WTC11 (cell line): ENCODE measurements around the gene PPM1E.

Source experiments
- ELF4 ChIP-seq: sonication (generic); formaldehyde crosslinking; IDR thresholded peaks from 2 replicates; pipeline ENCODE4 v1.8.1; 2022; ENCODE audit warnings: low read depth, mild to moderate bottlenecking, moderate library complexity, missing genetic modification reagents
- IRF2 ChIP-seq: sonication (generic); formaldehyde crosslinking; IDR thresholded peaks from 2 replicates; pipeline ENCODE4 v1.8.0; 2022; ENCODE audit warnings: low read depth, missing genetic modification reagents, borderline replicate concordance
- JUN ChIP-seq: sonication (generic); formaldehyde crosslinking; IDR thresholded peaks from 2 replicates; pipeline ENCODE4 v1.8.0; 2023; ENCODE audit warnings: mild to moderate bottlenecking, missing genetic modification reagents
- NR2C2 ChIP-seq: sonication (generic); formaldehyde crosslinking; IDR thresholded peaks from 2 replicates; pipeline ENCODE4 v1.8.0; 2022; ENCODE audit warnings: mild to moderate bottlenecking, missing genetic modification reagents
- TEAD4 ChIP-seq: sonication (generic); formaldehyde crosslinking; IDR thresholded peaks from 2 replicates; pipeline ENCODE4 v1.8.0; 2022; ENCODE audit warnings: mild to moderate bottlenecking, missing genetic modification reagents
- ZNF263 ChIP-seq: sonication (generic); formaldehyde crosslinking; IDR thresholded peaks from 2 replicates; pipeline ENCODE4 v1.8.1; 2022; ENCODE audit warnings: low read depth, mild to moderate bottlenecking, moderate library complexity, missing genetic modification reagents
- TF ChIP-seq, protein P1 (sequence below): sonication (generic); formaldehyde crosslinking; IDR thresholded peaks from 2 replicates; pipeline ENCODE4 v1.8.0; 2022; ENCODE audit warnings: mild to moderate bottlenecking, missing genetic modification reagents
- TF ChIP-seq, protein P2 (sequence below): fragments of 200-600 bp; IDR thresholded peaks from 2 replicates; pipeline ENCODE4 v1.8.0; 2022; ENCODE audit warnings: antibody characterized with exemption
- TF ChIP-seq, protein P3 (sequence below): sonication (generic); formaldehyde crosslinking; IDR thresholded peaks from 2 replicates; pipeline ENCODE4 v1.8.0; 2022; ENCODE audit warnings: mild to moderate bottlenecking, missing genetic modification reagents
- TF ChIP-seq, protein P4 (sequence below): sonication (generic); formaldehyde crosslinking; IDR thresholded peaks from 2 replicates; pipeline ENCODE4 v1.8.1; 2022; ENCODE audit warnings: mild to moderate bottlenecking, moderate library complexity, missing genetic modification reagents

DNA sequence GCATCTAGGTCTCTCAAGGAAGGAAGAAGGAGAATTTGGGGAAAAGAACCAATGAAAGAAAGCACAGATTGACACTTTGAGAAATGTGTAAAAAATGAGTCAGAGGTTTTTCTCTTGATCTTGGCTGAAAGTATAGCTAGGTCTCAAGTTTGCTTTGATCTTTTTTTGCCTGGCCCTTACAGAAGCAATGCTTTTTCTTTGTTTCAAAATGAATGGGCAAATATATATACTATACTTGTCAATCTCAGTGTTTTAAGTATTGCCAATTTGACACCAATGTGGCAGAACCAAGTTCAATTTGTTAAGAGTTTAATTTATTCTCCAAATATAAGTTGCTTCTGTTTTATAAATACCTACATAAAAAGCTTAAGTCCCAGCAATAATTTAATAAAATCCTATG, 119.6 kb downstream of the PPM1E start:
- TF ChIP-seq IRF2 (CRISPR knock-in tag), result no peak
- TF ChIP-seq, protein P1, sequence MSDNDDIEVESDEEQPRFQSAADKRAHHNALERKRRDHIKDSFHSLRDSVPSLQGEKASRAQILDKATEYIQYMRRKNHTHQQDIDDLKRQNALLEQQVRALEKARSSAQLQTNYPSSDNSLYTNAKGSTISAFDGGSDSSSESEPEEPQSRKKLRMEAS (CRISPR knock-in tag), result no peak
- TF ChIP-seq, protein P2, sequence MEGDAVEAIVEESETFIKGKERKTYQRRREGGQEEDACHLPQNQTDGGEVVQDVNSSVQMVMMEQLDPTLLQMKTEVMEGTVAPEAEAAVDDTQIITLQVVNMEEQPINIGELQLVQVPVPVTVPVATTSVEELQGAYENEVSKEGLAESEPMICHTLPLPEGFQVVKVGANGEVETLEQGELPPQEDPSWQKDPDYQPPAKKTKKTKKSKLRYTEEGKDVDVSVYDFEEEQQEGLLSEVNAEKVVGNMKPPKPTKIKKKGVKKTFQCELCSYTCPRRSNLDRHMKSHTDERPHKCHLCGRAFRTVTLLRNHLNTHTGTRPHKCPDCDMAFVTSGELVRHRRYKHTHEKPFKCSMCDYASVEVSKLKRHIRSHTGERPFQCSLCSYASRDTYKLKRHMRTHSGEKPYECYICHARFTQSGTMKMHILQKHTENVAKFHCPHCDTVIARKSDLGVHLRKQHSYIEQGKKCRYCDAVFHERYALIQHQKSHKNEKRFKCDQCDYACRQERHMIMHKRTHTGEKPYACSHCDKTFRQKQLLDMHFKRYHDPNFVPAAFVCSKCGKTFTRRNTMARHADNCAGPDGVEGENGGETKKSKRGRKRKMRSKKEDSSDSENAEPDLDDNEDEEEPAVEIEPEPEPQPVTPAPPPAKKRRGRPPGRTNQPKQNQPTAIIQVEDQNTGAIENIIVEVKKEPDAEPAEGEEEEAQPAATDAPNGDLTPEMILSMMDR, result no peak
- TF ChIP-seq, protein P3, sequence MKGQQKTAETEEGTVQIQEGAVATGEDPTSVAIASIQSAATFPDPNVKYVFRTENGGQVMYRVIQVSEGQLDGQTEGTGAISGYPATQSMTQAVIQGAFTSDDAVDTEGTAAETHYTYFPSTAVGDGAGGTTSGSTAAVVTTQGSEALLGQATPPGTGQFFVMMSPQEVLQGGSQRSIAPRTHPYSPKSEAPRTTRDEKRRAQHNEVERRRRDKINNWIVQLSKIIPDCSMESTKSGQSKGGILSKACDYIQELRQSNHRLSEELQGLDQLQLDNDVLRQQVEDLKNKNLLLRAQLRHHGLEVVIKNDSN (CRISPR knock-in tag), result no peak
- TF ChIP-seq NR2C2 (CRISPR knock-in tag), result no peak
- TF ChIP-seq, protein P4, sequence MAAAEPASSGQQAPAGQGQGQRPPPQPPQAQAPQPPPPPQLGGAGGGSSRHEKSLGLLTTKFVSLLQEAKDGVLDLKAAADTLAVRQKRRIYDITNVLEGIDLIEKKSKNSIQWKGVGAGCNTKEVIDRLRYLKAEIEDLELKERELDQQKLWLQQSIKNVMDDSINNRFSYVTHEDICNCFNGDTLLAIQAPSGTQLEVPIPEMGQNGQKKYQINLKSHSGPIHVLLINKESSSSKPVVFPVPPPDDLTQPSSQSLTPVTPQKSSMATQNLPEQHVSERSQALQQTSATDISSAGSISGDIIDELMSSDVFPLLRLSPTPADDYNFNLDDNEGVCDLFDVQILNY, result no peak
- no peak for TF ChIP-seq ELF4
- no peak for TF ChIP-seq ZNF263 (CRISPR knock-in tag)
- TF ChIP-seq TEAD4 (CRISPR knock-in tag), result no peak
- TF ChIP-seq JUN (CRISPR knock-in tag), result no peak
